GM21576 (cell line): ENCODE measurements around the gene BCAS3.
A peak's percentile ranks its signal among the peaks of the same experiment; 100 is the strongest.
"Not testable (repeated sequence)": the region's sequence is repeated elsewhere in the genome, so short reads cannot be mapped to it uniquely, and the experiment has no call there.

Experiments
- ATAC-seq: cut with Tn5 transposase; IDR thresholded peaks from one replicate; pipeline ENCODE4 v1.9.1; 2021; ENCODE audit warnings: mild to moderate bottlenecking, moderate library complexity; ENCODE audit not compliant: unreplicated experiment

The BCAS3 gene

GRCh38 chr17:60677308-60678117 is at the start of gene BCAS3:
Gene BCAS3 (plus strand): TSS chr17:60677851.
- ATAC-seq, result peak; percentile 95

GRCh38 chr17:60628252-60628889 is 49.3 kb upstream of the BCAS3 start:
- no peak for ATAC-seq

GRCh38 chr17:60629120-60629519 is 48.5 kb upstream of the BCAS3 start:
- ATAC-seq, result no peak

GRCh38 chr17:60630352-60630751 is 47.3 kb upstream of the BCAS3 start:
- ATAC-seq, result no peak

- ATAC-seq, result no peak
These were observed 46.5 kb upstream of the BCAS3 start for GRCh38 chr17:60631119-60631518.

- no peak for ATAC-seq
These were observed 40.0 kb upstream of the BCAS3 start for GRCh38 chr17:60637683-60638082.

GRCh38 chr17:60639019-60639330 is 38.7 kb upstream of the BCAS3 start:
- ATAC-seq, result no peak

GRCh38 chr17:60640503-60640902 is 37.1 kb upstream of the BCAS3 start:
- no peak for ATAC-seq

- ATAC-seq, result no peak
These were observed 36.5 kb upstream of the BCAS3 start for GRCh38 chr17:60641126-60641525.

- no peak for ATAC-seq
These were observed 35.8 kb upstream of the BCAS3 start for GRCh38 chr17:60641810-60642220.

GRCh38 chr17:60645918-60646523 is 31.6 kb upstream of the BCAS3 start:
- ATAC-seq, result no peak

- no peak for ATAC-seq
These were observed 30.9 kb upstream of the BCAS3 start for GRCh38 chr17:60646701-60647100.

- ATAC-seq, result no peak
These were observed 29.9 kb upstream of the BCAS3 start for GRCh38 chr17:60647705-60648104.

GRCh38 chr17:60652454-60653247 is 25.0 kb upstream of the BCAS3 start:
- ATAC-seq, result peak; percentile 79

GRCh38 chr17:60653569-60653968 is 24.1 kb upstream of the BCAS3 start:
- ATAC-seq, result no peak

GRCh38 chr17:60656499-60656898 is 21.2 kb upstream of the BCAS3 start:
- no peak for ATAC-seq

GRCh38 chr17:60659156-60659555 is 18.5 kb upstream of the BCAS3 start:
- no peak for ATAC-seq

- no peak for ATAC-seq
These were observed 16.2 kb upstream of the BCAS3 start for GRCh38 chr17:60661489-60661888.

- no peak for ATAC-seq
These were observed 13.6 kb upstream of the BCAS3 start for GRCh38 chr17:60664022-60664421.

- ATAC-seq, result no peak
These were observed 12.0 kb upstream of the BCAS3 start for GRCh38 chr17:60665602-60666001.

GRCh38 chr17:60668741-60669140 is 8.9 kb upstream of the BCAS3 start:
- not testable (repeated sequence) for ATAC-seq
